ENCODE data around the gene ACTL8. TPM values are rescaled to one million over a fixed set of nuclear protein-coding genes. Genes with fewer than 3 reads are reported as not detected.
"Not testable (repeated sequence)": the region's sequence is repeated elsewhere in the genome, so short reads cannot be mapped to it uniquely, and the experiment has no call there.

The ACTL8 gene
- total RNA-seq, 1 donor from 2014 or later: 0.26 TPM

DNA sequence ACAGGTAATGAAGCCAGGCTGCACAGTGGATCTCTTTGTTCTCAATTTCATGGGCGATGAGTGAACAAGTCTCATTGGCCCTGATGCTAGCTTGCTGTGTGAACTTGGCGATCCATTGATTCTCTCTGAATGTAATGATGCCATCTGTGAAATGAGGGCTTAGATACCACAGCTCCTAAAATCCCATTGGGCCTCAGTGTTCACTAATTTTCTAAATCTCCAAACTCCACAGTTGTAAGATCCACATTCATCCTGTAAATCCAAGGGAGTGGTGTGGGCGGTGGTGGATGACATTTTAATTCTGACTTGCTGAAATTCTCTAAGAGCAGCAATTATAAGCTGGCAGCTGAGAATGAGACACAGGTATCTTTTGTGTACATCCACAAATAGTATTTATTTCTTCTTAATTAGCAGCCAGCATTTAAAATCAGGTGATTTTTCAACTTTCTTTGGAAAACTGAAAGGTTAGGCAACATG lies 9.6 kb upstream of the ACTL8 start:
- DNase-seq (ENCODE audit: low spot score): no peak
- Mint-ChIP-seq H3K36me3 (ENCODE audit: low read depth, unreplicated experiment) (no peaks in the 10 kb centered on the region), H3K9me3 (ENCODE audit: unreplicated experiment) (no peaks in the 10 kb centered on the region), H3K27ac (ENCODE audit: unreplicated experiment) (no peak overlapping the region), H3K4me3 (ENCODE audit: unreplicated experiment) (no peak overlapping the region), H3K27me3 (ENCODE audit: unreplicated experiment) (peaks cover 2% of the 10 kb centered on the region), H3K4me1 (ENCODE audit: unreplicated experiment) (no peaks in the 10 kb centered on the region)
- TF ChIP-seq, protein P1, sequence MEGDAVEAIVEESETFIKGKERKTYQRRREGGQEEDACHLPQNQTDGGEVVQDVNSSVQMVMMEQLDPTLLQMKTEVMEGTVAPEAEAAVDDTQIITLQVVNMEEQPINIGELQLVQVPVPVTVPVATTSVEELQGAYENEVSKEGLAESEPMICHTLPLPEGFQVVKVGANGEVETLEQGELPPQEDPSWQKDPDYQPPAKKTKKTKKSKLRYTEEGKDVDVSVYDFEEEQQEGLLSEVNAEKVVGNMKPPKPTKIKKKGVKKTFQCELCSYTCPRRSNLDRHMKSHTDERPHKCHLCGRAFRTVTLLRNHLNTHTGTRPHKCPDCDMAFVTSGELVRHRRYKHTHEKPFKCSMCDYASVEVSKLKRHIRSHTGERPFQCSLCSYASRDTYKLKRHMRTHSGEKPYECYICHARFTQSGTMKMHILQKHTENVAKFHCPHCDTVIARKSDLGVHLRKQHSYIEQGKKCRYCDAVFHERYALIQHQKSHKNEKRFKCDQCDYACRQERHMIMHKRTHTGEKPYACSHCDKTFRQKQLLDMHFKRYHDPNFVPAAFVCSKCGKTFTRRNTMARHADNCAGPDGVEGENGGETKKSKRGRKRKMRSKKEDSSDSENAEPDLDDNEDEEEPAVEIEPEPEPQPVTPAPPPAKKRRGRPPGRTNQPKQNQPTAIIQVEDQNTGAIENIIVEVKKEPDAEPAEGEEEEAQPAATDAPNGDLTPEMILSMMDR (IDR thresholded peaks at IDR 0.05; ENCODE audit: unreplicated experiment): no peak

DNA sequence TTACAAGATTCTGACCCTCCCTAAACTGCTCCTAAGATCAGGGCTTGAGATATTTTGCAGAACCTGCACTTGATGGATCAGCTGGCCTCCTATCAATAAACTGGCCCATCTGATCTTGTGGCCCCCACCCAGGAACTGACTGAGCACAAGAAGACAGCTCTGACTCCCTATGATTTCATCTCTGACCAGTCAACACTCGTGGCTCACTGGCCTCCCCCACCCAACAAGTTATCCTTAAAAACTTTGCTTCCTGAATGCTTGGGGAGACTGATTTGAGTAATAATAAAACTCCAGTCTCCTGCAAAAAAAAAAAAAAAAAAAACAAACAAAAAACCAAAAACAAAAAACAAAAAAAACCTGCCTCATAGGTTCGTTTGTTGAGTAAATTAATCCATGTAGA lies 8.9 kb upstream of the ACTL8 start:
- H3K9me3 Mint-ChIP-seq (ENCODE audit: unreplicated experiment); DNase-seq (ENCODE audit: low spot score); H3K27me3 Mint-ChIP-seq (ENCODE audit: unreplicated experiment); H3K27ac Mint-ChIP-seq (ENCODE audit: unreplicated experiment); H3K36me3 Mint-ChIP-seq (ENCODE audit: low read depth, unreplicated experiment); H3K4me1 Mint-ChIP-seq (ENCODE audit: unreplicated experiment); H3K4me3 Mint-ChIP-seq (ENCODE audit: unreplicated experiment): not testable (repeated sequence)

DNA sequence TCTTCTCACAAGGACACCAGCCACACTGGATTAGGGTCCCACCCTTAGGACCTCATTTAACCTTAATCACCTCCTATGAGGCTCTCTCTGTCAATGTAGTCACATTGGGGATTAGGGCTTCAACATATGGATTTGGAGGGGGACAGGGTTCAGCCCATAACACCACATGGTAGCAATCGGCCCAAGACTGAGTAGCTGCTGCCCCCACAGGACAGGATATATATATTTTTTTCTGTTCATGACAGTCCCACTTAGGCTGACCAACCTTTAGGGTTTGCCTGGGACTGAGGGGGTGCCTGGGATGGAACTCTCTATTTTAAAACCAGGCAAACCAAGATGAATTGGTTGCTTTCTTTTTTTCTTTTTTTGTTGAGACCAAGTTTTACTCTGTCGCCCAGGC lies 8.2 kb upstream of the ACTL8 start:
- H3K4me1 Mint-ChIP-seq (ENCODE audit: unreplicated experiment): no peaks in the 10 kb centered on the region
- no peak overlapping the region for H3K27ac Mint-ChIP-seq (ENCODE audit: unreplicated experiment)
- H3K27me3 Mint-ChIP-seq (ENCODE audit: unreplicated experiment): peaks cover 2% of the 10 kb centered on the region
- no peak overlapping the region for H3K4me3 Mint-ChIP-seq (ENCODE audit: unreplicated experiment)
- H3K36me3 Mint-ChIP-seq (ENCODE audit: low read depth, unreplicated experiment): no peaks in the 10 kb centered on the region
- DNase-seq (ENCODE audit: low spot score): no peak
- H3K9me3 Mint-ChIP-seq (ENCODE audit: unreplicated experiment): no peaks in the 10 kb centered on the region
- TF ChIP-seq, protein P1 (IDR thresholded peaks at IDR 0.05; ENCODE audit: unreplicated experiment): no peak

DNA sequence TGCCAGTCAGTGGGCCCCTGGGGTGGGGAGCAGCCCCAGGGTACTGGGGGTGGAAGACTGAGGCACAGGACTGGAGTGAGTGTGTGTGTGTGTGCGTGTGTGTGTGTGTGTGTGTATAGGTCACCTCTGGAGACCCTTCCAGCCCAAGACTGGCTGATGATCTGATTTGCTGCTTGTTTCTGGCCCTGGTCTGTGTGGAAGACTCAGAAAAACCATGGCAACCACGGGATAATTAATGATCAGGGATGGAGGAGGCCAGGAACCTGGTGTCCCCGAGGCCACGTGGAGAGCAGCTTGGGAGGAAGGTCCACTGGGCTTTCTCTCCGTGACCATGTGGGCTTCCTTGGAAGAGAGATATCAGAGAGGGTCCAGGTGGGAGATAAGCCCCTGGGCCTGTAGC lies 4.8 kb upstream of the ACTL8 start:
- H3K27me3 Mint-ChIP-seq (ENCODE audit: unreplicated experiment): peaks cover 2% of the 10 kb centered on the region
- H3K27ac Mint-ChIP-seq (ENCODE audit: unreplicated experiment): no peak overlapping the region
- TF ChIP-seq, protein P1 (IDR thresholded peaks at IDR 0.05; ENCODE audit: unreplicated experiment): no peak

DNA sequence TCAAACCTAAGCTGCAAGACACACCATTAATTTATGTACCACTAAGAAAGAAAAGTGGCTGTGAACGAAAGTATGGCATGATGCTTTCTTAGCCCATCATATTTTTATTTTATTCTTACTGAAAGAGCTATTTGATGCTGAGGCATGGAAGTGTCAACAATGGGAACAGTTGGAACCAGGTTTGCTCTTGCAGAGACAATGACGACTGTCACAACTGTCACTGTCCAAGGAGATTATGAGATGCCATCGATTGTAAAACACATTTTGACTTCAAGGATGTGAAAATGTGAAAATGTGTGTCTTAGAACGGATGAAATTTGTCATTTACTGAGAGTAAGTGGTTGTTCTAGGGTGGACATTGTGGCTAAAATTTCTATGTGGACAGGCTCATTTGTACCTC lies 2.8 kb upstream of the ACTL8 start:
- H3K27ac Mint-ChIP-seq (ENCODE audit: unreplicated experiment): no peak overlapping the region
- H3K27me3 Mint-ChIP-seq (ENCODE audit: unreplicated experiment): peaks cover 2% of the 10 kb centered on the region
- no peak overlapping the region for H3K4me3 Mint-ChIP-seq (ENCODE audit: unreplicated experiment)
- TF ChIP-seq, protein P1 (IDR thresholded peaks at IDR 0.05; ENCODE audit: unreplicated experiment): no peak
- DNase-seq (ENCODE audit: low spot score): no peak
- no peaks in the 10 kb centered on the region for H3K4me1 Mint-ChIP-seq (ENCODE audit: unreplicated experiment)
- H3K9me3 Mint-ChIP-seq (ENCODE audit: unreplicated experiment): peaks cover 7% of the 10 kb centered on the region
- no peaks in the 10 kb centered on the region for H3K36me3 Mint-ChIP-seq (ENCODE audit: low read depth, unreplicated experiment)

More for the DNA sequence above, 4.8 kb upstream of the ACTL8 start:
- H3K4me1 Mint-ChIP-seq (ENCODE audit: unreplicated experiment): no peaks in the 10 kb centered on the region
- no peak overlapping the region for H3K4me3 Mint-ChIP-seq (ENCODE audit: unreplicated experiment)
- no peaks in the 10 kb centered on the region for H3K36me3 Mint-ChIP-seq (ENCODE audit: low read depth, unreplicated experiment)
- H3K9me3 Mint-ChIP-seq (ENCODE audit: unreplicated experiment): no peaks in the 10 kb centered on the region
- no peak for DNase-seq (ENCODE audit: low spot score)
